Vagina (tissue), 2 donors: ENCODE results near the gene RUVBL2. TPM values are rescaled to one million over a fixed set of nuclear protein-coding genes. Genes with fewer than 3 reads are reported as not detected.

Source experiments
- DNase-seq, 2 donors: peaks; one replicate each; pipeline ENCODE4 v3.0.0-alpha.2; 2017; ENCODE audit errors: extremely low spot score in 2 of 2
- H3K27ac ChIP-seq: fragments of 200-600 bp; sonication (generic); one replicate; pipeline ENCODE4 v1.5.1; 2019
- H3K27me3 ChIP-seq: fragments of 200-600 bp; sonication (generic); one replicate; pipeline ENCODE4 v1.5.1; 2019
- H3K36me3 ChIP-seq, 2 donors: fragments of 200-600 bp; sonication (generic); one replicate each; pipeline ENCODE4 v1.5.1; 2017 to 2019
- H3K4me1 ChIP-seq: fragments of 200-600 bp; sonication (generic); one replicate; pipeline ENCODE4 v1.5.1; 2019
- H3K4me3 ChIP-seq, 2 donors: fragments of 200-600 bp; sonication (generic); 1 replicate in 1 of 2; 2 replicates in 1 of 2; pipeline ENCODE4 v1.5.1; 2016 to 2019
- H3K9me3 ChIP-seq: fragments of 200-600 bp; sonication (generic); one replicate; pipeline ENCODE4 v1.5.1; 2019
- POLR2A ChIP-seq, 2 donors: fragments of 450-650 bp; IDR thresholded peaks; one replicate each; pipeline ENCODE4 v1.6.1; 2017; ENCODE audit warnings: antibody characterized with exemption in 2 of 2, mild to moderate bottlenecking in 2 of 2, moderate library complexity in 2 of 2
- POLR2AphosphoS5 ChIP-seq, 2 donors: sonication (generic); formaldehyde crosslinking; IDR thresholded peaks; one replicate each; pipeline ENCODE4 v1.9.0; 2017; ENCODE audit warnings: antibody characterized with exemption in 2 of 2, mild to moderate bottlenecking in 2 of 2, low read depth in 1 of 2; ENCODE audit not compliant: insufficient read depth in 1 of 2
- intact Hi-C: fragments of 100-400 bp; cut with DNase I; formaldehyde crosslinking; loops from one replicate; pipeline ENCODE4 v1.15.1; 2023
- total RNA-seq: library from RNA; depleted of rRNA; stranded (reverse); fragments of >200 nt; gene quantifications from one replicate; pipeline ENCODE4 v1.2.3, GENCODE V29; 2016
- TF ChIP-seq, protein P1 (sequence below), 3 experiments: fragments of 450-650 bp in 2 of 3; fragments of 200-600 bp in 1 of 3; sonication (generic) in 1 of 3; IDR thresholded peaks; one replicate each; pipeline ENCODE4 v1.5.1; 2017 to 2019; ENCODE audit warnings: antibody characterized with exemption in 3 of 3, mild to moderate bottlenecking in 2 of 3, moderate library complexity in 2 of 3

Gene RUVBL2
- total RNA-seq, 1 donor from 2014 or later, result 100 TPM

DNA sequence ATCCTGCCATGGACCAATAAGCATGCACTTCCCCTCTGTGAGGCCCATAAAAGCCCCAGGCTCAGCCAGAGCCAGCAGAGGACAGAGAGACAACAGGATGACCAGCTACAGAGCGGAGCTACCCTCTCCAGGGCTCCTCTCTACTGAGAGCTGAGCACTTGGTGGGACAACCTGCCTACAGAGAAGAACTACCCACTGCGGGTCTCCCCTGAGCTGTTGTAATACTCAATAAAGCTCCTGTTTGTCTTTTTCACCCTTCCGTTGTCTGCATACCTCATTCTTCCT, 46.5 kb upstream of the RUVBL2 start:
- intact Hi-C loops, result no loop called here
- H3K4me1 ChIP-seq, result no peaks in the 10 kb centered on the region
- no peaks in the 10 kb centered on the region for H3K36me3 ChIP-seq
- TF ChIP-seq, protein P1, sequence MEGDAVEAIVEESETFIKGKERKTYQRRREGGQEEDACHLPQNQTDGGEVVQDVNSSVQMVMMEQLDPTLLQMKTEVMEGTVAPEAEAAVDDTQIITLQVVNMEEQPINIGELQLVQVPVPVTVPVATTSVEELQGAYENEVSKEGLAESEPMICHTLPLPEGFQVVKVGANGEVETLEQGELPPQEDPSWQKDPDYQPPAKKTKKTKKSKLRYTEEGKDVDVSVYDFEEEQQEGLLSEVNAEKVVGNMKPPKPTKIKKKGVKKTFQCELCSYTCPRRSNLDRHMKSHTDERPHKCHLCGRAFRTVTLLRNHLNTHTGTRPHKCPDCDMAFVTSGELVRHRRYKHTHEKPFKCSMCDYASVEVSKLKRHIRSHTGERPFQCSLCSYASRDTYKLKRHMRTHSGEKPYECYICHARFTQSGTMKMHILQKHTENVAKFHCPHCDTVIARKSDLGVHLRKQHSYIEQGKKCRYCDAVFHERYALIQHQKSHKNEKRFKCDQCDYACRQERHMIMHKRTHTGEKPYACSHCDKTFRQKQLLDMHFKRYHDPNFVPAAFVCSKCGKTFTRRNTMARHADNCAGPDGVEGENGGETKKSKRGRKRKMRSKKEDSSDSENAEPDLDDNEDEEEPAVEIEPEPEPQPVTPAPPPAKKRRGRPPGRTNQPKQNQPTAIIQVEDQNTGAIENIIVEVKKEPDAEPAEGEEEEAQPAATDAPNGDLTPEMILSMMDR (IDR thresholded peaks at IDR 0.05), result no peak
- TF ChIP-seq POLR2AphosphoS5 (IDR thresholded peaks at IDR 0.05; ENCODE audit: insufficient read depth in 1 of 2, low read depth in 1 of 2), result no peak
- TF ChIP-seq POLR2A (IDR thresholded peaks at IDR 0.05), result no peak
- no peaks in the 10 kb centered on the region for H3K9me3 ChIP-seq
- no peak overlapping the region for H3K27ac ChIP-seq
- H3K4me3 ChIP-seq, result no peak overlapping the region
- no peaks in the 10 kb centered on the region for H3K27me3 ChIP-seq
- no peak for DNase-seq

DNA sequence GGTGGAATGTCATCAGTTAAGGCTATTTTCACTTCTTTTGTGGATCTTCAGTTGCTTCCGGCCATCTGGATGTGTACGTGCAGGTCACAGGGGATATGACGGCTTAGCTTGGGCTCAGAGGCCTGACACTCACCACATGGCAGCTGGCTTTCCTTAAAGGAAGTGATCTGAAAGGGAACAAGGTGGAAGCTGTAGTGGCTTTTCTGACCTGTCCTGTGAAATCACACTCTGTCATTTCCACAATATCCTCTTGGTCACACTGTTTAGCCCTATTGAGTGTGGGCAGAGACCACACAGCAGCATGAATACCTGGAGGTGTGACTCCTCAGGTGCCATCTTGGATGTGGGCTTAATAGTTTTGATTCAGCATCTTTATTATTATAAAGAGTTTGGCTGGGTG, 43.5 kb upstream of the RUVBL2 start:
- TF ChIP-seq, protein P1 (IDR thresholded peaks at IDR 0.05), result no peak
- TF ChIP-seq POLR2AphosphoS5 (IDR thresholded peaks at IDR 0.05; ENCODE audit: insufficient read depth in 1 of 2, low read depth in 1 of 2) (no peak), POLR2A (IDR thresholded peaks at IDR 0.05) (no peak)
- Histone ChIP-seq H3K4me3 (no peak overlapping the region), H3K9me3 (no peaks in the 10 kb centered on the region), H3K36me3 (no peaks in the 10 kb centered on the region), H3K27me3 (no peaks in the 10 kb centered on the region), H3K27ac (no peak overlapping the region), H3K4me1 (peaks cover 6% of the 10 kb centered on the region)
- DNase-seq, result no peak
- intact Hi-C loops, result loop anchor here (5.0 kb wide), 1 partner anchor 43 kb away; no protein-coding TSS in a partner anchor

DNA sequence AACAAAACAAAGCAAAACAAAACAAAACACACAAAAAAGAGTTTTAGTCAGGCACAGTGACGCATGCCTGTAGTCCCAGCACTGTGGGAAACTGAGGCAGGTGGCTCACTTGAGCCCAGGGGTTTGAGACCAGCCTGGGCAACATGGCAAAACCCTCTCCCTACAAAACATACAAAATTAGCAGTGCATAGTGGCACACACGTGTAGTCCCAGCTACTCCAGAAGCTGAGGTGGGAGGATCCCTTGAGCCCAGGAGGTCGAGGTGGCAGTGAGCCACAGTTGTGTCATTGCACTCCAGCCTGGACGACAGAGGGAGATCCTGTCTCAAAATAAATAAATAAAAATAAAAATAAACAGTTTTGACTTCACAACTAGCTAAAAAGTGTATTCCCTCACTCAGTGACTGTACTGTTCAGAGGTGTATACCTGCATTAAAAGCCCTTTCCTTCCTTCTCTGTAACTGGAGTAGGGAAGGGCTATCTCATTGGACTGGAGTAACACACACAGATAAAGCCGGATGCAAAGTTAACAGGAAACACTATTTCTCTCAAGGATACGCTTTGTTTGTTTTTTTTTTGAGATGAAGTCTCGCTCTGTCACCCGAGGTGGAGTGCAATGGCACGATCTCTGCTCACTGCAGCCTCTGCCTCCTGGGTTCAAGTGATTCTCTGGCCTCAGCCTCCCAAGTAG, 42.7 kb upstream of the RUVBL2 start:
- Histone ChIP-seq H3K36me3 (no peaks in the 10 kb centered on the region), H3K4me1 (peaks cover 14% of the 10 kb centered on the region), H3K4me3 (no peak overlapping the region), H3K9me3 (no peaks in the 10 kb centered on the region), H3K27me3 (no peaks in the 10 kb centered on the region), H3K27ac (no peak overlapping the region)
- intact Hi-C loops, result loop anchor here (5.0 kb wide), 1 partner anchor 44 kb away; no protein-coding TSS in a partner anchor
- DNase-seq, result no peak
- TF ChIP-seq, protein P1 (IDR thresholded peaks at IDR 0.05), result no peak
- no peak for TF ChIP-seq POLR2AphosphoS5 (IDR thresholded peaks at IDR 0.05; ENCODE audit: insufficient read depth in 1 of 2, low read depth in 1 of 2)
- TF ChIP-seq POLR2A (IDR thresholded peaks at IDR 0.05), result no peak

DNA sequence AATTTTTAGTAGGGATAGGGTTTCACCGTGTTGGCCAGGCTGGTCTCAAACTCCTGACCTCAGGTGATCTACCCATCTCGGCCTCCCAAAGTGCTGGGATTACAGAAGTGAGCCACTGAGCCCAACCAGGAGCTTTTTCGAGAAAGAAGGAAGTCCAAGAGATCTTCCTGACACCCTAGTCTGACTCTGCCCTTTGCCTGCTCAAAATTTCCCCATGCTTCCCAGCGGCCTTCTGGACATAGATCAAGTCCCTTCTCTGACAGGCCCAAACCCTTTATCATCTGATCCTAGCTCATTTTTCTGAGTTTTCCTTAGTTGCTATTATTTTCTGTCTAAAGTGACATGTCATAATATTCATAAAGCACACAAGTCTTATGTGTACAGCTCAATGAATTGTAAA, 40.5 kb upstream of the RUVBL2 start:
- DNase-seq, result no peak
- H3K27ac ChIP-seq, result no peak overlapping the region
- no peaks in the 10 kb centered on the region for H3K9me3 ChIP-seq
- H3K36me3 ChIP-seq, result no peaks in the 10 kb centered on the region
- no peak overlapping the region for H3K4me3 ChIP-seq
- intact Hi-C loops, result loop anchor here (5.0 kb wide), 1 partner anchor 46 kb away; no protein-coding TSS in a partner anchor
- H3K27me3 ChIP-seq, result no peaks in the 10 kb centered on the region
- TF ChIP-seq POLR2A (IDR thresholded peaks at IDR 0.05) (no peak), POLR2AphosphoS5 (IDR thresholded peaks at IDR 0.05; ENCODE audit: insufficient read depth in 1 of 2, low read depth in 1 of 2) (no peak)
- TF ChIP-seq, protein P1 (IDR thresholded peaks at IDR 0.05), result no peak
- H3K4me1 ChIP-seq, result peaks cover 17% of the 10 kb centered on the region

DNA sequence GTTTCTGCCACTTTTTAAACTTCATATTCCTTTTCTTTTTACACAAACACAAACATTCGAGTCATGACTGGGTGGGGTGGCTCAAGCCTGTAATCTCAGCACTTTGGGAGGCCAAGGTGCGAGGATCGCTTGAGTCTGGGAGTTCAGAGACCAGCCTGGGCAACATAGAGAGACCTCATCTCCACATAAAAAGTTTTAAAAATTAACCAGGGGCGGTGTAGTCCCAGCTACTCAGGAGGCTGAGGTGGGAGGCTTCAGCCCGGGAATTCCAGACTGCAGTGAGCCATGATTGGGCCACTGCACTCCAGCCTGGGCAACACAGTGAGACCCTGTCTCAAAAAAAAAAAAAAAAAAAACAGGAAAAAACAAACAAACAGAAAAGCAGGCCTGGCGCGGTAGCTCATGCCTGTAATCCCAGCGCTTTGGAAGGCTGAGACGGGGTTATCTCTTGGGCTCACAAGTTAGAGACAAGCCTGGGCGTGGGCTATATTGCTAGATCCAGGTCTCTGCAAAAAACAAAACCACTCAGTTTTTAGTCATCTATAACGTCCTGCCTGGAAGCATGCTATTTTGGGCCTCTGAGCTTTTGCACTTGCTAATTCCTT, 39.6 kb upstream of the RUVBL2 start:
- H3K4me1 ChIP-seq, result peaks cover 17% of the 10 kb centered on the region
- no peaks in the 10 kb centered on the region for H3K36me3 ChIP-seq
- peak overlapping the region; percentile 89 for H3K27ac ChIP-seq
- intact Hi-C loops, result loop anchor here (5.0 kb wide), 1 partner anchor 47 kb away; no protein-coding TSS in a partner anchor
- no peaks in the 10 kb centered on the region for H3K9me3 ChIP-seq
- H3K4me3 ChIP-seq, result peak overlapping the region; percentile 62 to 67
- TF ChIP-seq POLR2AphosphoS5 (IDR thresholded peaks at IDR 0.05; ENCODE audit: insufficient read depth in 1 of 2, low read depth in 1 of 2) (no peak), POLR2A (IDR thresholded peaks at IDR 0.05) (no peak)
- TF ChIP-seq, protein P1 (IDR thresholded peaks at IDR 0.05), result no peak
- no peaks in the 10 kb centered on the region for H3K27me3 ChIP-seq
- DNase-seq, result no peak
